HL-60 (cell line): ENCODE data around the gene EFNA2.

ENCODE experiments used
- CTCF ChIP-seq: IDR thresholded peaks from one replicate; pipeline ENCODE4 v1.5.1; 2011; ENCODE audit warnings: low read length, control low read depth, inconsistent platforms; ENCODE audit not compliant: insufficient read depth
- POLR2AphosphoS5 ChIP-seq: IDR thresholded peaks from 2 replicates; pipeline ENCODE4 v1.6.1; 2012; ENCODE audit warnings: low read depth
- REST ChIP-seq: IDR thresholded peaks from 2 replicates; pipeline ENCODE4 v1.6.1; 2012; ENCODE audit warnings: low read depth; ENCODE audit not compliant: insufficient replicate concordance

- TF ChIP-seq CTCF (no peak), POLR2AphosphoS5 (no peak), REST (no peak)
Observed at GRCh38 chr19:1313695-1314613, 28.3 kb downstream of the EFNA2 start.
